Measurements from ENCODE around the gene BMPR1A.

Gene BMPR1A

GRCh38 chr10:86954681-86955500, 198.5 kb downstream of the BMPR1A start:
- no peak for TF ChIP-seq CTCF (conservative IDR thresholded peaks at IDR 0.05; ENCODE audit: low read length)
- DNase-seq (ENCODE audit: low read depth): no peak

GRCh38 chr10:86955501-86956194, 199.2 kb downstream of the BMPR1A start:
- TF ChIP-seq CTCF (conservative IDR thresholded peaks at IDR 0.05; ENCODE audit: low read length): no peak
- no peak overlapping the region for H3K4me3 ChIP-seq (ENCODE audit: low read length)
- DNase-seq (ENCODE audit: low read depth): no peak

More at GRCh38 chr10:86954681-86955500, 198.5 kb downstream of the BMPR1A start:
- no peak overlapping the region for H3K4me3 ChIP-seq (ENCODE audit: low read length)

GRCh38 chr10:86956195-86956847, 199.9 kb downstream of the BMPR1A start:
- no peak for DNase-seq (ENCODE audit: low read depth)
- no peak overlapping the region for H3K4me3 ChIP-seq (ENCODE audit: low read length)
- no peak for TF ChIP-seq CTCF (conservative IDR thresholded peaks at IDR 0.05; ENCODE audit: low read length)

GRCh38 chr10:86956848-86957448, 200.5 kb downstream of the BMPR1A start:
- H3K4me3 ChIP-seq (ENCODE audit: low read length): no peak overlapping the region
- no peak for DNase-seq (ENCODE audit: low read depth)
- no peak for TF ChIP-seq CTCF (conservative IDR thresholded peaks at IDR 0.05; ENCODE audit: low read length)

- TF ChIP-seq CTCF (conservative IDR thresholded peaks at IDR 0.05; ENCODE audit: low read length): no peak
- H3K4me3 ChIP-seq (ENCODE audit: low read length): no peak within 1 kb of the TSS
- DNase-seq (ENCODE audit: low read depth): no peak
Observed at GRCh38 chr10:86957471-86958115, 201.2 kb downstream of the BMPR1A start, which contains the start of gene MMRN2. MMRN2 (minus strand) TSS chr10:86957615; CDS start chr10:86957541, 74 bp downstream.

- no peak for TF ChIP-seq CTCF (conservative IDR thresholded peaks at IDR 0.05; ENCODE audit: low read length)
- H3K4me3 ChIP-seq (ENCODE audit: low read length): no peak within 1 kb of the TSS
- DNase-seq (ENCODE audit: low read depth): no peak
Observed at GRCh38 chr10:86958116-86958900, 201.9 kb downstream of the BMPR1A start, which contains the start of gene SNCG. SNCG (plus strand) TSS chr10:86958599; CDS start chr10:86958698, 99 bp downstream.

All from AG10803 (cell line).